ENCODE data around the gene SLC22A3. TPM values are rescaled to one million over a fixed set of nuclear protein-coding genes. Genes with fewer than 3 reads are reported as not detected.

Gene SLC22A3
- polyA plus RNA-seq, 2 of the 4 experiments (the other 2 are of a cell fraction): 44.9 to 57.4 TPM

DNA sequence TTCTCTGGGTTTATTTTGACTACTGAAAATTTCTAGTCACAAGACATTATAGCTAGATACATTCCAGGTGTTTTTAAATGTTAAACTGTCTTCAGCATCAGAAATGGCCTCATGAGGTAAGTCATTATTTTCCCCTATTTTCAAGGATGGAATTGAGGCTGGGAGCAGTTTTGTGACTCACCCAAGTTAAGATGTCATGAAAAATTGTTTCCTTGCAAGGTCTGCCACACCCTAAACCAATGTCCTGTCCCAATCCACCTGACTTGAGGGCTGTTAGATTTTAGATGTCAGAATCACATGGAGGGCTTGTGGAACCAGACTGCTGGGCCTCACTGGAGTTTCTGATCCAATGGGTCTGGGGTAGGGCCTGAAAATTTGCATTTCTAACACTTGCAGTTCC is 16.9 kb downstream of the SLC22A3 start:
- TF ChIP-seq POLR2AphosphoS2 (conservative IDR thresholded peaks at IDR 0.05; ENCODE audit: low read length) (no peak), FOXS1 (CRISPR knock-in tag; IDR thresholded peaks at IDR 0.05) (no peak), EHMT2 (IDR thresholded peaks at IDR 0.05; ENCODE audit: low read depth) (no peak), SREBF2 (IDR thresholded peaks at IDR 0.05) (no peak), TFCP2L1 (CRISPR knock-in tag; IDR thresholded peaks at IDR 0.05) (no peak)
- TF ChIP-seq, protein P1, sequence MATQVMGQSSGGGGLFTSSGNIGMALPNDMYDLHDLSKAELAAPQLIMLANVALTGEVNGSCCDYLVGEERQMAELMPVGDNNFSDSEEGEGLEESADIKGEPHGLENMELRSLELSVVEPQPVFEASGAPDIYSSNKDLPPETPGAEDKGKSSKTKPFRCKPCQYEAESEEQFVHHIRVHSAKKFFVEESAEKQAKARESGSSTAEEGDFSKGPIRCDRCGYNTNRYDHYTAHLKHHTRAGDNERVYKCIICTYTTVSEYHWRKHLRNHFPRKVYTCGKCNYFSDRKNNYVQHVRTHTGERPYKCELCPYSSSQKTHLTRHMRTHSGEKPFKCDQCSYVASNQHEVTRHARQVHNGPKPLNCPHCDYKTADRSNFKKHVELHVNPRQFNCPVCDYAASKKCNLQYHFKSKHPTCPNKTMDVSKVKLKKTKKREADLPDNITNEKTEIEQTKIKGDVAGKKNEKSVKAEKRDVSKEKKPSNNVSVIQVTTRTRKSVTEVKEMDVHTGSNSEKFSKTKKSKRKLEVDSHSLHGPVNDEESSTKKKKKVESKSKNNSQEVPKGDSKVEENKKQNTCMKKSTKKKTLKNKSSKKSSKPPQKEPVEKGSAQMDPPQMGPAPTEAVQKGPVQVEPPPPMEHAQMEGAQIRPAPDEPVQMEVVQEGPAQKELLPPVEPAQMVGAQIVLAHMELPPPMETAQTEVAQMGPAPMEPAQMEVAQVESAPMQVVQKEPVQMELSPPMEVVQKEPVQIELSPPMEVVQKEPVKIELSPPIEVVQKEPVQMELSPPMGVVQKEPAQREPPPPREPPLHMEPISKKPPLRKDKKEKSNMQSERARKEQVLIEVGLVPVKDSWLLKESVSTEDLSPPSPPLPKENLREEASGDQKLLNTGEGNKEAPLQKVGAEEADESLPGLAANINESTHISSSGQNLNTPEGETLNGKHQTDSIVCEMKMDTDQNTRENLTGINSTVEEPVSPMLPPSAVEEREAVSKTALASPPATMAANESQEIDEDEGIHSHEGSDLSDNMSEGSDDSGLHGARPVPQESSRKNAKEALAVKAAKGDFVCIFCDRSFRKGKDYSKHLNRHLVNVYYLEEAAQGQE (IDR thresholded peaks at IDR 0.05): no peak
- Histone ChIP-seq H3K4me2 (no peak overlapping the region), H3K4me3 (no peak overlapping the region), H3K9me3 (peaks cover 4% of the 10 kb centered on the region; the same call in 1 of the 3 replicates), H3K4me1 (peaks cover 40% of the 10 kb centered on the region), H3K27ac (peak overlapping the region in 1 of 2 experiments; percentile 51; a peak in 3 of 6 replicates)
- ChIA-PET POLR2A (no interaction called here), CTCF (no interaction called here)
- FAIRE-seq: no peak
- ATAC-seq: no peak
- DNase-seq (ENCODE audit: low read depth in 1 of 2, low spot score in 1 of 2): no peak

DNA sequence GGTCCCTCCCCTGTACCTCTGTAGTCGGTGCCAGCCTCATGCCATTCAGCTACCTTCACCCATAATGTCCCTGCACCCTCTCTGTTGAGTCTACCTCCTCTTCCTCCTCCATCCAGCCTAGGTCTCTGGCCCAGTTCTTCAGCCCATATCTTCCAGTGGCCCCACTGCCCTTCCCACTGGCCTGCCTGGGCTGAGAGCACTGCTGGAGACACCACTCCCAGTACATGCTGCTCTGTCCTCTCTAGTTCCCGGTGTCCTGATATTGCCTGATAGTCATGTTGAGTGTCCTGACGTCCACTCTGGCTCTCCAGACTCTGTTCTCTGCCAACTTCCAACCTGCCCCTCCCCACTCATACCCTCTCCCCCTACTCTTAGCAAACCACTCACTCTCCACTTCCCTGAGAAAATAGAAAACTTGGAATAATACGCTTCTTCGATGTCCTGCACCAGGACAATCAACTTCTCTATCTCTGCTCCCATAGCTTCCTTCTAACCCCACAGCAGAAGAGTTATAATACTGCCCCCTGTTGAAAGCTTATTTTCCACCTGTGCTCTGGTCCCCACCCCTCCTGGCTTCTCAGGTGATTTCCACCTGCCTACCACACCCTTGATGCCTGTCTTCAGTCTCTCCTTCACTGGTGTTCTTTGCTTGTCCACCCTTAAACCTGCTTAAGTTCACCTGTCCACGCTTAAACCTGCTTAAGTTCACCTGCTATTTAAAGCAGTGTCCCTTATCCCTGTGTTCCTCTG is 19.8 kb downstream of the SLC22A3 start:
- H3K4me3 ChIP-seq: no peak overlapping the region
- no peak for DNase-seq (ENCODE audit: low read depth in 1 of 2, low spot score in 1 of 2)
- no peak overlapping the region for H3K4me2 ChIP-seq
- ATAC-seq: peak; percentile 21 to 28; a peak in 3 of 6 replicates
- peaks cover 4% of the 10 kb centered on the region; the same call in 1 of the 3 replicates for H3K9me3 ChIP-seq
- no peak for FAIRE-seq
- POLR2A ChIA-PET: no interaction called here
- TF ChIP-seq BHLHE40 (IDR thresholded peaks at IDR 0.05; ENCODE audit: low read depth, low read length): no peak
- no peak for TF ChIP-seq RCOR1 (IDR thresholded peaks at IDR 0.05; ENCODE audit: low read depth, low read length)
- TF ChIP-seq, protein P2, sequence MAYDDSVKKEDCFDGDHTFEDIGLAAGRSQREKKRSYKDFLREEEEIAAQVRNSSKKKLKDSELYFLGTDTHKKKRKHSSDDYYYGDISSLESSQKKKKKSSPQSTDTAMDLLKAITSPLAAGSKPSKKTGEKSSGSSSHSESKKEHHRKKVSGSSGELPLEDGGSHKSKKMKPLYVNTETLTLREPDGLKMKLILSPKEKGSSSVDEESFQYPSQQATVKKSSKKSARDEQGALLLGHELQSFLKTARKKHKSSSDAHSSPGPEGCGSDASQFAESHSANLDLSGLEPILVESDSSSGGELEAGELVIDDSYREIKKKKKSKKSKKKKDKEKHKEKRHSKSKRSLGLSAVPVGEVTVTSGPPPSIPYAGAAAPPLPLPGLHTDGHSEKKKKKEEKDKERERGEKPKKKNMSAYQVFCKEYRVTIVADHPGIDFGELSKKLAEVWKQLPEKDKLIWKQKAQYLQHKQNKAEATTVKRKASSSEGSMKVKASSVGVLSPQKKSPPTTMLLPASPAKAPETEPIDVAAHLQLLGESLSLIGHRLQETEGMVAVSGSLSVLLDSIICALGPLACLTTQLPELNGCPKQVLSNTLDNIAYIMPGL (CRISPR knock-in tag; IDR thresholded peaks at IDR 0.05; ENCODE audit: borderline replicate concordance): no peak
- TF ChIP-seq RFX5 (IDR thresholded peaks at IDR 0.05): no peak
- TF ChIP-seq NPAS2 (CRISPR knock-in tag; IDR thresholded peaks at IDR 0.05; ENCODE audit: borderline replicate concordance): no peak
- TF ChIP-seq HEYL (CRISPR knock-in tag; IDR thresholded peaks at IDR 0.05): no peak
- TF ChIP-seq, protein P3, sequence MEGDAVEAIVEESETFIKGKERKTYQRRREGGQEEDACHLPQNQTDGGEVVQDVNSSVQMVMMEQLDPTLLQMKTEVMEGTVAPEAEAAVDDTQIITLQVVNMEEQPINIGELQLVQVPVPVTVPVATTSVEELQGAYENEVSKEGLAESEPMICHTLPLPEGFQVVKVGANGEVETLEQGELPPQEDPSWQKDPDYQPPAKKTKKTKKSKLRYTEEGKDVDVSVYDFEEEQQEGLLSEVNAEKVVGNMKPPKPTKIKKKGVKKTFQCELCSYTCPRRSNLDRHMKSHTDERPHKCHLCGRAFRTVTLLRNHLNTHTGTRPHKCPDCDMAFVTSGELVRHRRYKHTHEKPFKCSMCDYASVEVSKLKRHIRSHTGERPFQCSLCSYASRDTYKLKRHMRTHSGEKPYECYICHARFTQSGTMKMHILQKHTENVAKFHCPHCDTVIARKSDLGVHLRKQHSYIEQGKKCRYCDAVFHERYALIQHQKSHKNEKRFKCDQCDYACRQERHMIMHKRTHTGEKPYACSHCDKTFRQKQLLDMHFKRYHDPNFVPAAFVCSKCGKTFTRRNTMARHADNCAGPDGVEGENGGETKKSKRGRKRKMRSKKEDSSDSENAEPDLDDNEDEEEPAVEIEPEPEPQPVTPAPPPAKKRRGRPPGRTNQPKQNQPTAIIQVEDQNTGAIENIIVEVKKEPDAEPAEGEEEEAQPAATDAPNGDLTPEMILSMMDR (IDR thresholded peaks at IDR 0.05): no peak
- TF ChIP-seq, protein P4, sequence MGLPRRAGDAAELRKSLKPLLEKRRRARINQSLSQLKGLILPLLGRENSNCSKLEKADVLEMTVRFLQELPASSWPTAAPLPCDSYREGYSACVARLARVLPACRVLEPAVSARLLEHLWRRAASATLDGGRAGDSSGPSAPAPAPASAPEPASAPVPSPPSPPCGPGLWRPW (IDR thresholded peaks at IDR 0.05): no peak
- no peak for TF ChIP-seq JUN (IDR thresholded peaks at IDR 0.05)
- TF ChIP-seq MAZ (IDR thresholded peaks at IDR 0.05; ENCODE audit: borderline replicate concordance, low read depth, low read length): no peak
- H3K4me1 ChIP-seq: peaks cover 29% of the 10 kb centered on the region
- 90% methylated on average over 6 of the region's 6 CpGs for WGBS (ENCODE audit: missing lambda C conversion rate)
- CTCF ChIA-PET: no interaction called here
- no peak overlapping the region; a peak in 1 of 6 replicates for H3K27ac ChIP-seq
